ENCODE results near the gene TTC12. TPM values are rescaled to one million over a fixed set of nuclear protein-coding genes. Genes with fewer than 3 reads are reported as not detected.
"Not testable (repeated sequence)": the region's sequence is repeated elsewhere in the genome, so short reads cannot be mapped to it uniquely, and the experiment has no call there.

Gene TTC12
- total RNA-seq, 1 donor from 2014 or later, result 30.4 TPM

GRCh38 chr11:113289431-113290187 lies 24.8 kb upstream of the TTC12 start:
- Mint-ChIP-seq H3K4me3 (ENCODE audit: low read depth) (no peak overlapping the region), H3K4me1 (ENCODE audit: low read depth) (peaks cover 4% of the 10 kb centered on the region), H3K36me3 (ENCODE audit: insufficient read depth) (no peaks in the 10 kb centered on the region), H3K27ac (no peak overlapping the region), H3K9me3 (ENCODE audit: low read depth) (no peaks in the 10 kb centered on the region), H3K27me3 (peaks cover 23% of the 10 kb centered on the region)
- DNase-seq (ENCODE audit: low spot score, unreplicated experiment), result peak; percentile 63
- TF ChIP-seq CTCF (IDR thresholded peaks at IDR 0.05; ENCODE audit: unreplicated experiment), result peak; percentile 97

GRCh38 chr11:113293936-113294335 lies 20.4 kb upstream of the TTC12 start:
- H3K27ac Mint-ChIP-seq, result no peak overlapping the region
- no peaks in the 10 kb centered on the region for H3K36me3 Mint-ChIP-seq (ENCODE audit: insufficient read depth)
- H3K27me3 Mint-ChIP-seq, result peaks cover 23% of the 10 kb centered on the region
- no peak for TF ChIP-seq CTCF (IDR thresholded peaks at IDR 0.05; ENCODE audit: unreplicated experiment)
- no peaks in the 10 kb centered on the region for H3K9me3 Mint-ChIP-seq (ENCODE audit: low read depth)
- no peaks in the 10 kb centered on the region for H3K4me1 Mint-ChIP-seq (ENCODE audit: low read depth)
- no peak overlapping the region for H3K4me3 Mint-ChIP-seq (ENCODE audit: low read depth)
- no peak for DNase-seq (ENCODE audit: low spot score, unreplicated experiment)

GRCh38 chr11:113295993-113296392 lies 18.4 kb upstream of the TTC12 start:
- no peaks in the 10 kb centered on the region for H3K9me3 Mint-ChIP-seq (ENCODE audit: low read depth)
- peaks cover 25% of the 10 kb centered on the region for H3K27me3 Mint-ChIP-seq
- no peak overlapping the region for H3K27ac Mint-ChIP-seq
- H3K36me3 Mint-ChIP-seq (ENCODE audit: insufficient read depth), result no peaks in the 10 kb centered on the region
- no peak for DNase-seq (ENCODE audit: low spot score, unreplicated experiment)
- TF ChIP-seq CTCF (IDR thresholded peaks at IDR 0.05; ENCODE audit: unreplicated experiment), result no peak
- no peaks in the 10 kb centered on the region for H3K4me1 Mint-ChIP-seq (ENCODE audit: low read depth)
- H3K4me3 Mint-ChIP-seq (ENCODE audit: low read depth), result no peak overlapping the region

- Mint-ChIP-seq H3K27ac (no peak overlapping the region), H3K9me3 (ENCODE audit: low read depth) (no peaks in the 10 kb centered on the region), H3K4me3 (ENCODE audit: low read depth) (no peak overlapping the region), H3K36me3 (ENCODE audit: insufficient read depth) (no peaks in the 10 kb centered on the region), H3K4me1 (ENCODE audit: low read depth) (no peaks in the 10 kb centered on the region), H3K27me3 (peaks cover 23% of the 10 kb centered on the region)
- no peak for DNase-seq (ENCODE audit: low spot score, unreplicated experiment)
- TF ChIP-seq CTCF (IDR thresholded peaks at IDR 0.05; ENCODE audit: unreplicated experiment), result no peak
These were observed 17.8 kb upstream of the TTC12 start for GRCh38 chr11:113296447-113297205.

- H3K36me3 Mint-ChIP-seq (ENCODE audit: insufficient read depth); H3K9me3 Mint-ChIP-seq (ENCODE audit: low read depth); H3K27ac Mint-ChIP-seq; H3K4me1 Mint-ChIP-seq (ENCODE audit: low read depth); DNase-seq (ENCODE audit: low spot score, unreplicated experiment); H3K4me3 Mint-ChIP-seq (ENCODE audit: low read depth): not testable (repeated sequence)
- H3K27me3 Mint-ChIP-seq, result peaks cover 12% of the 10 kb centered on the region
These were observed 15.9 kb upstream of the TTC12 start for GRCh38 chr11:113298496-113298895.

All from progenitor cell of endocrine pancreas (in vitro differentiated cells).